HepG2 (cell line): Measurements from ENCODE around the gene SBNO2.

Source experiments
- CEBPB ChIP-seq: IDR thresholded peaks from 2 replicates; pipeline ENCODE4 v1.6.1; 2011; ENCODE audit warnings: low read depth, low read length, improper control_type of control experiment, borderline replicate concordance
- CTCF ChIP-seq: sonication (generic); formaldehyde crosslinking; IDR thresholded peaks from 2 replicates; pipeline ENCODE4 v1.5.0; 2020; ENCODE audit warnings: mild to moderate bottlenecking, missing genetic modification reagents, moderate library complexity
- KDM3A ChIP-seq: IDR thresholded peaks from 2 replicates; pipeline ENCODE4 v1.6.1; 2018; ENCODE audit warnings: low read depth, missing compliant biosample characterization
- TF ChIP-seq, protein P1 (sequence below): sonication (generic); formaldehyde crosslinking; IDR thresholded peaks from 2 replicates; pipeline ENCODE4 v1.5.1; 2020; ENCODE audit warnings: mild to moderate bottlenecking, missing genetic modification reagents, borderline replicate concordance

DNA sequence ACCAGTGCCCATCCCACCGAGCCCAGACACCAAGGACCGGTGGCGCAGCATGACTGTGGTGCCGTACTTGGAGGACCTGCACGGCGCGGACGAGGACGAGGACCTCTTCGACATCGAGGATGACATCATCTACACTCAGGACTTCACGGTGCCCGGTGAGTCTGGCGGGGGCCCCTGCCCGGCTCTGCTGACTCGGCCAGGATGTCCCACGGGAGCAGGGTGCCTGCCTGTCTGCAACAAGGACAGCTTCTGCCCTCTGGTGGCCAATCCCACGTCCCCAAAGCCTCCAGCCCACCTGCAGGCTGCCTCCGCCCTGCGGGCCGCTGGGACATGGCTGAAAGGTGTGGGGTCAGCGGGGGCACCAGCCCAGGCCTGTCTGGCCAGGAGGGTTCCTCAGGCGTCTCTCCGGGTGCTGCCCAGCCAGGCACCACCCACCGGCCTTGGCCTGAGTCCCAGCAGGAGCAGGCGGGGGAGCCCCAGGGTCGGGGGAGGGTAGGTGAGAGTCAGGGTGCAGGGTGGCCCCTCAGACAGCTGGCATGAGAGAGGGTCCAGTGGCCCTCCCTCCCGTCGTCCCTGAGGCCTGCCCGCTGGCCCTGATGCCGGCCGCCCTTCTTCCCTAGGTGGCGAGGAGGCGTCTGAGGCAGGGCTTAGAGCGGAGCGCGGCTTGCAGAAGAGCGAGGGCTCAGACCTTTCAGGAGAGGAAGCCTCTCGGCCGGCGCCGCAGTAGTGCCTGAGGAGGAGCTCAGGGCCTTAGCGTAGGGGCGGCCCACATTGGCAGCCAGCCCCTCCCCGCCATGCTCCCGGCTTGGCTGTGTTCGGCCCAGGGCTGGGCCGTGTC, 49.2 kb upstream of the SBNO2 start:
- TF ChIP-seq CTCF (CRISPR knock-in tag): peak; percentile 65
- TF ChIP-seq CEBPB: no peak
- TF ChIP-seq, protein P1, sequence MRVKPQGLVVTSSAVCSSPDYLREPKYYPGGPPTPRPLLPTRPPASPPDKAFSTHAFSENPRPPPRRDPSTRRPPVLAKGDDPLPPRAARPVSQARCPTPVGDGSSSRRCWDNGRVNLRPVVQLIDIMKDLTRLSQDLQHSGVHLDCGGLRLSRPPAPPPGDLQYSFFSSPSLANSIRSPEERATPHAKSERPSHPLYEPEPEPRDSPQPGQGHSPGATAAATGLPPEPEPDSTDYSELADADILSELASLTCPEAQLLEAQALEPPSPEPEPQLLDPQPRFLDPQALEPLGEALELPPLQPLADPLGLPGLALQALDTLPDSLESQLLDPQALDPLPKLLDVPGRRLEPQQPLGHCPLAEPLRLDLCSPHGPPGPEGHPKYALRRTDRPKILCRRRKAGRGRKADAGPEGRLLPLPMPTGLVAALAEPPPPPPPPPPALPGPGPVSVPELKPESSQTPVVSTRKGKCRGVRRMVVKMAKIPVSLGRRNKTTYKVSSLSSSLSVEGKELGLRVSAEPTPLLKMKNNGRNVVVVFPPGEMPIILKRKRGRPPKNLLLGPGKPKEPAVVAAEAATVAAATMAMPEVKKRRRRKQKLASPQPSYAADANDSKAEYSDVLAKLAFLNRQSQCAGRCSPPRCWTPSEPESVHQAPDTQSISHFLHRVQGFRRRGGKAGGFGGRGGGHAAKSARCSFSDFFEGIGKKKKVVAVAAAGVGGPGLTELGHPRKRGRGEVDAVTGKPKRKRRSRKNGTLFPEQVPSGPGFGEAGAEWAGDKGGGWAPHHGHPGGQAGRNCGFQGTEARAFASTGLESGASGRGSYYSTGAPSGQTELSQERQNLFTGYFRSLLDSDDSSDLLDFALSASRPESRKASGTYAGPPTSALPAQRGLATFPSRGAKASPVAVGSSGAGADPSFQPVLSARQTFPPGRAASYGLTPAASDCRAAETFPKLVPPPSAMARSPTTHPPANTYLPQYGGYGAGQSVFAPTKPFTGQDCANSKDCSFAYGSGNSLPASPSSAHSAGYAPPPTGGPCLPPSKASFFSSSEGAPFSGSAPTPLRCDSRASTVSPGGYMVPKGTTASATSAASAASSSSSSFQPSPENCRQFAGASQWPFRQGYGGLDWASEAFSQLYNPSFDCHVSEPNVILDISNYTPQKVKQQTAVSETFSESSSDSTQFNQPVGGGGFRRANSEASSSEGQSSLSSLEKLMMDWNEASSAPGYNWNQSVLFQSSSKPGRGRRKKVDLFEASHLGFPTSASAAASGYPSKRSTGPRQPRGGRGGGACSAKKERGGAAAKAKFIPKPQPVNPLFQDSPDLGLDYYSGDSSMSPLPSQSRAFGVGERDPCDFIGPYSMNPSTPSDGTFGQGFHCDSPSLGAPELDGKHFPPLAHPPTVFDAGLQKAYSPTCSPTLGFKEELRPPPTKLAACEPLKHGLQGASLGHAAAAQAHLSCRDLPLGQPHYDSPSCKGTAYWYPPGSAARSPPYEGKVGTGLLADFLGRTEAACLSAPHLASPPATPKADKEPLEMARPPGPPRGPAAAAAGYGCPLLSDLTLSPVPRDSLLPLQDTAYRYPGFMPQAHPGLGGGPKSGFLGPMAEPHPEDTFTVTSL (CRISPR knock-in tag): no peak
- no peak for TF ChIP-seq KDM3A
